ENCODE data around the gene COQ2.
"Not testable (repeated sequence)": the region's sequence is repeated elsewhere in the genome, so short reads cannot be mapped to it uniquely, and the experiment has no call there.

The COQ2 gene

DNA sequence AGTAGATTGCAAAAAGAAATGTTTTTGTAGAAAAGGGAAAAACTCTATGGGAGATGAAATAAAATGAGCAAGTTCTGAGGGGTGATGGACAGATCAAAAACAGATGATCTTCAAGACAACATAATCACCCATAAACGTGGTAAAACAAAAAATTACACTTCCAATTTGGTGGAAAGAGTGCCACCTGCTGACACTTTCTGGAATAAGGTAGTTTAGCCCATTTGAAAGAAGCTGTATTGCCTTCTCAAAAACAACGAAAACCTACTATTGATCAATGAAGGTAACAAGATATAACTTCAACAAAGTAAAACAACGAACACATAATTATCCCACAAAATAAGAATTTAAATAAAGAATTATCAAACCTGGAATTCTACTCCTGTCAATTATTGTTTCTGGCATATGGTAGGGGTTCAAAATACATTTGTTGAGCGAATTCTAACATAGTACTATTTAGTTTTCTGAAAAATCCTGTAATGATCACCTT lies 2.5 kb downstream of the COQ2 start:
- peak; percentile 45 for DNase-seq

DNA sequence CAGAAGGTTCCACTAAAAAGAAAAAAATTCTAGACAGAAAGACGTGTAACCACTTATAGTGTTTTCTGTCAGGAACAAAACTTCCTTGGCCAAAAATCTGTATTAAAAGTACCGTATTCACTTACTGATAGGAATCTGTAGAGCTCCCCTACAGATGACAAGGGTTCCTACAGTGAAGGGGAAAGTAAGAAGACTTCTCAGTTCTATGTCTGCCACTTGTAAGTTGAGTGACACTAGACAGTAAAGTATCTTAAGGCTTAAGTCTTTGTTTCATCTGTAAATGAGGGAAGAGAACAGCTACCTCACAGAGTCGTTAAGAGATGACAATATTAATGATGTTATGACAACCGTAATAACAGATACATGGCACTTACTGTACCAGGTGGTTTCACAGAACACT lies 3.3 kb downstream of the COQ2 start:
- no peak for DNase-seq

DNA sequence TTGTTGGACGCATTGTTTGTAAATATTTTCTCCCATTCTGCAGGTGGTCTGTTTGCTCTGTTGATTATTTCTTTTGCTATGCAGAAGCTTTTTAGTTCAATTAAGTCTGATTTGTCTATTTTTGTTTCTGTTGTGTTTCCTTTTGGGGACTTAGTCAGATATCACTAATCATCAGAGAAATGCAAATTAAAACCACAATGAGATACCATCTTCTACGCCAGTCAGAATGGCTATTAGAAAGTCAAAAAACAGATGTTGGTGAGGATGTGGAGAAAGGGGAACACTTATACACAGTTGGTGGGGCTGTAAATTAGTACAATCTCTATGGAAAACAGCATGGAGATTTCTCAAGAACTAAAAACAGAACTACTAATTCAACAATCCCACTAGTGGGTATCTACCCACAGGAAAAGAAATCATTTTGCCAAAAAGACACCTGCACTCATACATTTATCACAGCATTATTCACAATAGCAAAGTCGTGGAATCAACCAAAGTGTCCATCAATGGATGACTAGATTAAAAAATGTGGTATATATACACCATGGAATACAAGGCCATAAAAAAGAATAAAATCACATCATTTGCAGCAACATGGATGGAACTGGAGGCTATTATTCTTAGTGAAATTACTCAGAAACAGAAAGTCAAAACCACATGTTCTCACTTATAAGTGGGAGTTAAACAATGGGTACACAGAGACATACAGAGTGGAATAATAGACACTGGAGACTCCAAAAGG lies 8.1 kb downstream of the COQ2 start:
- no peak for DNase-seq

DNA sequence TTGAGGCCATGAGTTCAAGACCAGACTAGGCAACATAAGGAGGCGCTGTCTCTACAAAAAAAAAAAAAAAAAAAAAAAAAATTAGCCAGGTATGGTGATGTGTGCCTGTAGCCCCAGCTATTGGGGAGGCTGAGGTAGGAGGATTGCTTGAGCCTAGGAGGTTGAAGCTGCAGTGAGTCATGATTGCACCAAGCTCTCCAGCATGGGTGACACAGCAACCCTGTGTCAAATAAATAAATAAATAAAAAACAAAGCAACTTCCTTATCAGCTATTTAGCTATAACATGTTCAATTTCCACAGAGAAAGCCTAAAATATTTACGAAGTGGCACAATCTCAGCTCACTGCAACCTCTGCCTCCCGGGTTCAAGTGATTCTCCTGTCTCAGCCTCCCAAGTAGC lies 10.7 kb downstream of the COQ2 start:
- not testable (repeated sequence) for DNase-seq

DNA sequence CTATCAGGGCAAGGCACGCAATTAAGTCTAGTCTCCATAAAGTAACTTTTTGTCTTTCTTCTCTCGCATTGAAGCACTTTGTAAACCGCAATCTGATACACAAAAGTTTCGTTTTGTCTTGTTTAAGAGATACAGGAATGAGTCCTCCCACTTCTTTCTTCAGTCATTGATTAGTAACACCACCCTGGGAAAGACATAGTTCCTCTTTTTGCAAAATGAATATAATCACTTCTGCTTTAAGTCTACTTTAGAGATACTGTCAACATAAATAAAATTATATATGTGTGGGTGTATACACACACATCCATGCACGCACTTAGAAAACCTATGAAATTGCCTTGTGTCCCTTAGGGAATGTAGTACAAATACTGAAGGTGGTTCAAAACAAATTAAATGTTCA lies 11.7 kb downstream of the COQ2 start:
- DNase-seq, result no peak

DNA sequence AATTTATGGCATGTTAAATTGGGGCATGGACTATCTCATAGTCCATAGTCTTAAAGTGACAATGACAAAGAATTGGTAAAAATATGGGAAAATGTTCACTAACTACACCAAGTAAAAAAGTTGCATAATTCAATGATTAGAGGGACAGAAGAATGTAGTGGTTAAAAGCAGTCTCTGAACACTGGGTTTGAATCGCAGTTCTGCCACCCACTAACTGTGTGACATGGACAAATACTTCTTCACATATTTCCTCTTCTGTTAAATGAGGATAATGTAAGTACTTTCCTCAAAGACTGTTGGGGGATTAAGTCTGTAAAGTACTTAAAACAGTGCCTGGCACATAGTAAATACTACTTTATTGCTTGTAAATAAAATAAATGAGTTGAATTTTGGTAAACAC lies 15.3 kb downstream of the COQ2 start:
- DNase-seq, result no peak

DNA sequence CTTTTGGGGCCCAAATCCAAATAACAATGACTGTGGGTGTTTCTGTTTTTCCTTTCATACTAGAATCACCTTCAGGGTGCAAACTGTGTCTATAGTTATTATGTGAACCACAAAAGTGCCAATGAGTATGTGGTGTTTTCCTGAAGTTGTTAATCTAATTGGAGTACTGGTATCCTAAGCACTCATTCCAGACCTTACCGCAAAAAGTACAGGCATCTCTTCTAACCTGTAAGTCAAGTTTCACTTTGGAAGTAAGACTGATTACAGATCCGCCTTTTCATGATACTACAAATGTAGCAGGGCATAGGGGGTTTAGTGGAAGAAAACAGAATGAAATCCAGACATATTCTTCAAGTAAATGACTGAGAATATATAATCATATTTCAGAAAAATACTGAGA lies 16.1 kb downstream of the COQ2 start:
- DNase-seq, result no peak

DNA sequence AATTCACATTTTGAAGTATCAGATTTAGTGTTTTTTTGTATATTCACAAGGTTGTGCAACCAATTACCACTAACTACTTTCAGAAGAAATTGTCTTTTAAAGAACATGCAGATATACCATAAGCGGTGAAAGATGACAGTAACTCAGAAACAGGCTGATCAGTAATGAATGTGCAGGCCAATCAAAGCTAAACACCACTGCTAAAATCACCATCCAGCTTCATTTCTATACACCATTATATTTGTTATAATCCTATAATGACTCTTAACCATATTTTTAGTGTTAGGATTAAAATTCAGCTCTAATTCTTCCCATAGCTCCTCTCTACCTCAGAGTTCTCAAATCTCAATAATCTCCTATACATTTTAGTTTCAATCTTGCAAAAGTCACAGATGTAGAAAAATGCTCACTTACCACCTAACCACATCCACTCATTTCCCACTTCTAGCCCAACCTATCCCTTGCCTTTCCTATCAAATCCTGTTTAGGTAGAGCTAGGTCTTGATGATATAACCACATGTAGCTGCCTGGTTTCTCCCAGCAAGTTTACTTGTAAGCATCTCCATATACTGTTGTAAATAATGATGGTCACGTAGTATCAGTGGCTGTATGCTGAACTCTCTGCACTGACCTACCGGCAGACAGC lies 16.6 kb downstream of the COQ2 start:
- DNase-seq, result no peak

DNA sequence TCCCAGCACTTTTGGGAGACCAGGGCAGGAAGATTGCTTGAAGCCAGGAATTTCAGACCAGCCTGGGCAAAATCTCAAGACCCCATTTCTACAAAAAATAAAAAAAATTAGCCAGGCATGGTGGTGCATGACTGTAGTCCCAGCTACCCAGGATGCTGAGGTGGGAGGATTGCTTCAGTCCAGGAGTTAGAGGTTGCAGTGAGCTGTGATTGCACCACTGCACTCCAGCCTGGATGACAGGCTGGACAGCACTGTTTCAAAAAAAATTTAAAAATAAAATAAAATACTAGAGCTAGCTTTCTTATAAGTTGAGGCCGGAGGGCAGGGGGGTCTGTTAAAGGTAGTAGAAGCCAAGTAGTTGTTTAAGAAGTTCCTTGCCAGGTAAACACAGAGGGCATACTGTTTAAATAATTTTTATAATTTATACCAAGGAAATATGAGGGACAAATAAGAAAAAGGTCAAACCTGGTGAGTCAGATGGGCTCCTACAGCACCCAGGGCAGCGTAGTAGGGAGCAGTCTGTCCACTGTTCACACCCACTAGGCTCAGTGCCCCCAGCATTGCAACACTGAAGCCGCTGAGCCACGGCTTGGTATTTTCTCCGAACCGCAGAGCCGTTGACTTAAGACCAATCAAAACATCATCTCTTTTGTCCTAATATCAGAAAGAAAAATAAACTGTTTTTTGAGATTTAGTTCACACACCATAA lies 17.3 kb downstream of the COQ2 start:
- DNase-seq, result no peak

DNA sequence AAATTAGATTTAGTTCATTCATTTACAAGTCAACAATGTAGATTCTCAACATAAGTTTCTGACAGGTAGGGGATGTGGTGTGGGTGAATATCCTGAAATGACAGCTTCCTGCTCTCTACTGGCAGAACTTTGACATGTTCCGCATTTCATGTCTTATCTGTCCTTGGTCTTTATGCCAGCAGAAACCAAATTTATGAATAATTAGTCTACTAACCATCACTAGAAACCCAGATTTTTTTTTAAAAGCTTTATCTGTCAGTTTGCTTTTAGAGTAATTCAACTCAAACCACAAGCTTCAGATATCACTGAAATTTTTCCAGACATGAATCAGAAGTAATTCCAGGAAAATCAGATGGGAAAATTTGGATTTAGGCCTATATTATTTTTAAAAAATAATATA lies 17.9 kb downstream of the COQ2 start:
- DNase-seq, result no peak

DNA sequence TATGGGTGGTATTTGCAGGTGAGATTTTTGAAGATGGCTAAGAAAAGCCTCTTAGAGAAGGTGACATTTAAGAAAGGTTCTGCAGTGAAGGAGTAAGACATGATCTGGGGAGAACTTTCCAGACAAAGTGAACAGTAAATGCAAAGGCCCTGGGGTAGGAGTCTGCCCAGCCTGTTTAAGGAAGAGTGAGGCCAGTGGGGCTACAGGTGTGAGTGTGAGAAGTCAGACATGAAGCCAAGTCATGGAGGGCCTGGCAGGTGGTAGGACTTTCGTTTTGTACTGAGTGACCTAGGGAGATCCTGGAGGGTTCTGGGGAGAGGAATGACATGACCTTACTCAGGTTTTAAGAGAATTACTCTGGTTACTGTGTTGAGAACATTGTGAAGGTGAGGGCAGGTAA lies 21.5 kb downstream of the COQ2 start:
- no peak for DNase-seq

DNA sequence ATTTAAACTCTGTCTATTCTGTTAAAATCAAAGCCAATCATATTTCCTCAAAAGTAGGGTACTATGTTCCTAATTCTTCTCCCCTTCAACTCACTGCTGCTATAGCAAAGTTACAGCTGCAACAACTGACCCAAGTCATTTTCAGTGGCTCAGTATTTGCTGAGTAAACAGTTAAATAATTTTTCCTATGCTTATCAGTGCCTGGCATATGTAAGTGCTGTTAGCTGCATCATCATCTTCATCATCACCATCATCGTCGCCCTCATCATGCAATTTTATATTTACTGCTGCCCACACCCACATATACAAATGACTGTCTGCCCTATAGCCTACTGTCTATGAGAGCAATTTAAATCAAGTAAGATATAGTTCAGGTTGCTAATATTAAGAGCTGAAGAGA lies 21.9 kb downstream of the COQ2 start:
- no peak for DNase-seq

DNA sequence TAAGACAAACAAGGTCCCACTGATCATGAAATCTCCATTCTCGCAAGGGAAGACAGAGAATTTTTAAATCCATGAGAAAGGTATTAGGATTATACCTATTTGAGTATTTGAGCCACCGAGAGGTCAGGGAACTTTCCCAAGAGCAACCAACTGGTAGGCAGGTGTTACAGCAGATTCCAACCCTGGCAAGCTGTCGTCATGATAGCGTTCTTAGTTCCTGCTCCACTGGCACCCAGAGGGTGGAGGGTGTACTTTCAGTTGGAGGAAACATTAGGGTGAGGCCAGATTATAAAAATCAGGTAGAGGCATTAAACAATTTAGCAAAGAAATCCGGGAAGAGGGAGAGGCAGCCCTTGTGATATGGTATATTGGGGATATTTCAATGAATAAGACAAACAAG lies 23.3 kb downstream of the COQ2 start:
- no peak for DNase-seq

DNA sequence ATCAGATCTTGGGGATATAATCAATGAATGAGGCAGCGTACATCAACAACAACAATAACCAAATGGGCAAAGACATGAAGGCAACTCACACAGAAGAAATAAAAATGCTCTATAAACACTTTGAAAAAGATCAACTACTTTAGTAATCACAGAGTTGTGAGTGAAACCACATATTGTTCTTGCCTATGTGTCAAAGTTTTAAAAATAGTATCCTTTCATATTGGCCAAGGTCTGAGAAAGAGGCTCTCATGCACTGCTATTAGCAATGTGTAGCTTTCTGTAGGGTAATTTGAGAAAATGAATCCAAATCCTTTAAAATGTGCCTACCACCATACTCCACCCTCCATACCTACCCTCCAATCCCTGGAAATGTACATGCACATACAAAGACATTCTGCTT lies 25.0 kb downstream of the COQ2 start:
- DNase-seq, result no peak

DNA sequence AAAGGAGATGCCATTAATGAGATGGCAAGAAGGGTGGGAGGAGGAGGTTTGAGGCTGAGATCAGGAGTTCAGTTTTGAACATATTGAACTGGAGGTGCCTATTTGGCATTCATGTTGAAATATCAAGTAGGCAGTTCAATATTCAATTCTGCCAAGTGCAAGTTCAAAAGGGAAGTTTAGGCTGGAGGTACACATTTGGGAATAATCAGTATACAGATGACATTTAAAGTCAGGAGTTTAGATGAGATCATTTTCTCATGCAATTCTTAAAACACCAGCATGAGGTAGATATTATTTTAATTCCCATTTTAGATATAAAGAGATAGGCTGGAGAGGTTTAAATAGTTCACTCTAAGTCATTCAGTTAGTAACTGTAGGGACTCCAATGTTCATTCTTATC lies 26.1 kb downstream of the COQ2 start:
- DNase-seq, result no peak

DNA sequence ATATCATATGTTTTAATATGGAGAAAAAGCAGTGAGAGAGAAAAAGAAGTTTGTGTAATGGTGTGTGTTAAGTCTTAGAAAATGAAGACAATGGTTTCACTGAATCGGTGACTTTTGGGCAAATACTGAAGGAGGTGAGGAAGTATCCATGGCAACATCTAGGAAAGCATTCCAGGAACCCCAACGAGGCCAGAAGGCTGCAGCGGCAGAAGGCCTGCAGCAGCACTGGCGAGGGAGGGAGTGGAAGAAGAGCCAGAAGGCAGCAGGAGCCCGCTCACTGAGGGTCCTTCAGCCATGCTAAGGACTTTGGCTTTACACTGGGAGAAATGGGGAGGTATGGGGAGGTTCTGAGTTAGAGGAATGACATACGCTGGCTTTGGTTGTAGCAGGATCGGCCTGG lies 26.8 kb downstream of the COQ2 start:
- no peak for DNase-seq

DNA sequence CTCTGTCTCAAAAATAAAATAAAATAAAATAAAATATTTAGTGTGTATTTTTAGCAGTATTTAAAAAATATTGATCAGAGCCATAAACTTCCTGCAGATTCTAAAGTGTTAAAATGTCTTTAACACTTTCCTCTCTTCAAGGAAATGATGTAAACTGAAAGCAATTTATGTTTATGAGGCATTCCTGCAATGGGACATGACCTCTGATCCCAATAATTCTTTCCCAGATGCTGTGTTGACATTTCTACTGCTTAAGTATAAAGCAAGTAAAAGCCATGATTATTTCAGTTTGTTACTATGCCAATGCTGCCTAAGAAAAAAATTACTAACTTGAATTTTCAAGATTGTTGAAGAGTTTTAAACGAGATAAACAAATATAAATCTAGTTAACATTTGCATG lies 29.0 kb downstream of the COQ2 start:
- no peak for DNase-seq

DNA sequence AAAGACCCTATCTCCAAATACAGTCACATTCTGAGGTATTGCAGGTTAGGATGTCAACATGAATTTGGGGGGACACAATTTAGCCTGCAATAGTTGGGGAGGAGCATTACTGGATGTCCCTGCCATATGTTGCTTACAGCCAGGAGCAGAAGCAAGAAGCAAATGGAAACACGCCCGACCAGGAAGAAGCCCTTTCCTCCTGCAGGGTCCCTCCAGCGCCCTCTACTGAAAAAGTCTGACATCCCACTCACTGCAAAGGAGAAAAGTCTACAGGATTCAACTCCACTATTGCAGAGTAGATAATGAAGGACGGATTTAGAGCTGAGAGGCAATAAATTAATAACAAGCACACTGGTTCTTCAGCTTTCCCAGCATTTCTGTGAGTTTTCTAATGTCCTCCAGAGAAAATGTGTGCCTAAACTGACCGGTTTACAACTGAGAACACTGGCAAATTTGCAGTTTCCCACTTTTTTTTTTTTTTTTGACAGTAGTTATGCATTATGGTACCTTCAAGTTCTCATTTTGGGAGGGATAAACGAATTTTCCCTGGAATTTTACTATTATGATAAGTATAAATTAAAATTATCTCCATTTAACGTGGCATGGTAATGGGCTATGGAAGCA lies 31.7 kb downstream of the COQ2 start:
- peak; percentile 65 for DNase-seq

DNA sequence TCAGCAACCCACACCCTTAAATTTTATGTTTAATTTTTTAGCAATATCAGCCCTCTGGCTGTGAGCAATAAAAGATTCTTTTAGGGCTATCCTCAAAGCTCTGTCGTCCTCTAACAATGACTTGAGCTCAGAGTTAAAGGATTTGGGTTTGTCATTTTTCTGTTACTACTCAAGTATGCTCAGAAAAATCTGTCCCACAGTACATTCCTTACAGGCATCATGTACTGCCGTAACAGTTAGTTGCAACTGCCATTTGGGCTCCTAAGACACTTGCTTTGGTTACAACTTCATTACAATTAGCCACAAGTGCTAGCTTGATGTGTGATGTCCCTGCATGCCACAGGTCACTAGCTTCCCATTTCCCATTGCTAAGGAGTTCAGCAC lies 33.2 kb downstream of the COQ2 start:
- no peak for DNase-seq

DNA sequence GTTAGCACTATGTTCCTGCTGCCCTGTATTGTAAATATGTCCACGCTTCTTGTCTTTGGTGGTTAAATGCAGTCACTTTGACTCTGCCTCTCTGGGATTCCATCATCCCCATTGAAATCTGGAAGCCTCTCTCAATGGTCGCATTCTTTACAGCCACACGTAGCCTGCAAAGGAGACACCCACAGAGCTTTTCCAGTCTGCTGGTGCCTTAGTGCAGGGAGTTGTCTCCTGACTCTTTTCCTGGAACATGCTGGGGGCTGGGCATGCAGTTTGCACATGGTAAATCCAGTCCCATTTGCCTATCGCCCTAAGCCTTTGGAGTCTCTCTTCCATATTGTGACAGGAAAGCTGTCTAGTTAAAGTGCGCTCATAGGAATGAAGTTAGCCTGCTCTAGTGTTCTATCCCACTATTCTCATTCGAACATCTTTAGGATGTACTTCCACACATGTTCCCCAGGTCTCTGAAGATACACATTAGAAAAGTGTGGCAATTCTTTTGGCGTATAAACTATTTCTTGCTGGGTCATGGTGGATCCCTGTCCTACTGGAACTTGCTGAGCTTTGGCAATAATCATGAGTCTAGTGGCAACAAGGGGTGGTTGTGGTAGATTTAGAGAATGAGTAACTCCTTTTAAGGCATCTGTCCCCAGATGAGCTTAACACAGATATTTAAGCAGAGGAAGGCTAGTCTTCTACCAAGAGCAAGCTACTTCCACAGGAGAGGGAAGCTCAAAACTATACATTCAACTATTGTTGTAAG lies 33.7 kb downstream of the COQ2 start:
- no peak for DNase-seq

DNA sequence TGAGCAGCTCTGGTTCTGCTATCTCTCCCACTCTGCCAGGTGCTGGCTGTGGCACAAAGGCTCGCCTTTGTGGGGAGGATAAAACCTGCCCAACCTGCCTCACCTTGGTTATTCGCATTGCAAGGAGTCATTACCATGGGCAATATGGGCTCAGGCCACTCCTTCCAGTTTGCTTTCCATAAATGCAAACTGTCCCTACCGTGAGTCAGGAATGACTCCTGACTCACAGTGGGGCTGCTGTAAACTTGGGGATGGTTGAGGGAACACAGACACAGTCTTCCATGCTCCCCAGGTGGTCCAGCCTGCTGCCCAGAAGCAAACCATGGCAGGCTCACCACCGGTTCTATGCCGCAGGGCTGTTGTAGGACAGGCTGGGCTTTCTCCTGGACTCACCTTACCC lies 36.1 kb downstream of the COQ2 start:
- DNase-seq, result no peak

DNA sequence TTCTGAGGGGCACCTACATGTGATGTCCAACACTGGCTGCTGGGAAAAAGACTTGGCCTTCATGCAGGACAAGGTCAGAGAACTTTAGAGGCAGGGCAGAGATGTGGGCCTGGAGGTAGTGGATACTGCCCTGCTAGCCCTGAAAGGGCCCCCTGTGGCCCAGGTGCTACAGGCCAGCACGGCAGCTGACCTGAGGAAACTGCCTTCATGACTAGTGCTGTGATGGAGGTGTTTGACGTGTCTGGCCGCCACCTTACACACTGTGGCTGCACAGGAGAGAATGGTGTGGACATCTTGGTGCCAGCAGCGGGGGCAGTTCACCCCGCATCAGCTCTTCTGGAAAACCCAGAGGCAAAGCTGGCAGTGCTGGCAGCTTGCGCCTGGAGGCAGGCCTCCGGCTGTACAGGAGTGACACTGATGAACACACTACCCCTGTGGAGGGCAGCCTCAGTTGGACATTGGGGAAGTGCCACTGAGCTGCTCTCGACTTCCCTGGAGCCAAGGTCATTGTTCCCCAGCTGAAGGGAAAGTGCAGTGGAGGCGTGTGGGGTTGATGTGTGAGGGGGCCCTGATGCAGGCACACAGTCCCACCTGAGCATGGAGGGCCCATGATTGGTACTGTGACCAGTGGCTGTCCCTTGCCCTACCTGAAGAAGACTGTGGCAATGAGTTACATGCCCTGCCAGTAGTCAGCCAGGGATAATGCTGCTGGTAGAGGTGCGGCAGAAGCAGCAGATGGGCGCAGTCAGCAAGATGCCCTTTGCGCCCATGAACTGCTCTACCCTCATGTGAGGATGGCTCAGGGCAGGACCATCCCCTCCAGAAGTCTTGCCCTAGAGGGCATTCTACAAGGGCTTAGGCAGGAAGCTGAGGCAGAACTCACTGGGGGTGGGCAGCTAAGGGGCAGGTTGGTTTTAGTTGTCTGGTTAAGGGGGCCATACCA lies 36.9 kb downstream of the COQ2 start:
- DNase-seq, result no peak

All from activated naive CD4-positive, alpha-beta T cell treated with Interleukin-2 at 50 U/mL for 16 hours (primary cell).